Erythroblast (primary cell): ENCODE data around the gene CLEC7A.

Experiments
- GATA1 ChIP-seq: IDR thresholded peaks from 2 replicates; pipeline ENCODE4 v1.6.1; 2011; ENCODE audit warnings: low read depth, mild to moderate bottlenecking, control low read depth, low read length, moderate library complexity
- POLR2A ChIP-seq: IDR thresholded peaks from 2 replicates; pipeline ENCODE4 v1.6.1; 2011; ENCODE audit warnings: mild to moderate bottlenecking, low read length

- no peak for TF ChIP-seq POLR2A
- TF ChIP-seq GATA1, result no peak
Measured at GRCh38 chr12:10102322-10102721, 27.7 kb downstream of the CLEC7A start.
